GM15510 (cell line): ENCODE results near the gene UBA5.

ENCODE experiments used
- POLR2A ChIP-seq: IDR thresholded peaks from 3 replicates; pipeline ENCODE4 v1.6.1; 2011; ENCODE audit warnings: borderline replicate concordance; ENCODE audit not compliant: insufficient read length; ENCODE audit errors: extremely low read depth

UBA5 gene

DNA sequence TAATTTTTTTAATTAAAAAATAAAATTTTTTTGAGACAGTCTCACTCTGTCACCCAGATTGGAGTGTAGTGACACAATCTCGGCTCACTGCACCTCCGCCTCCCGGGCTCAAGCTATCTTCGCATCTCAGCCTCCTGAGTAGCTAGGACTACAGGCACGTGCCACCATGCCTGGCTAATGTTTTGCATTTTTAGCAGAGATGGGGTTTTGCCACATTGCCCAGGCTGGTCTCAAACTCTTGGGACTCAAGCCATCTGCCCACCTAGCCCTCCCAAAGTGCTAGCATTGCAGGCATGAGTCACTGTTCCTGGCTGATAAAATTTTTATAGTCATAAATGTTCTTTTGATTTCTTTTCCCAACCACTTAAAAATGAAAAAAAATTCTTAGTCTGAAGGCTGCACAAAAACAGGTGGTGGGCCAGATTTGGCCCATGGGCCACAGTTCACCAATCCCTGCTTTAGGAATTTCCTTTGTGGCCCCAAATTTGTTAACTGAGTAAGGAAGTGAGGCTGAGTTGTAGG is 9.2 kb downstream of the UBA5 start:
- TF ChIP-seq POLR2A, result no peak

DNA sequence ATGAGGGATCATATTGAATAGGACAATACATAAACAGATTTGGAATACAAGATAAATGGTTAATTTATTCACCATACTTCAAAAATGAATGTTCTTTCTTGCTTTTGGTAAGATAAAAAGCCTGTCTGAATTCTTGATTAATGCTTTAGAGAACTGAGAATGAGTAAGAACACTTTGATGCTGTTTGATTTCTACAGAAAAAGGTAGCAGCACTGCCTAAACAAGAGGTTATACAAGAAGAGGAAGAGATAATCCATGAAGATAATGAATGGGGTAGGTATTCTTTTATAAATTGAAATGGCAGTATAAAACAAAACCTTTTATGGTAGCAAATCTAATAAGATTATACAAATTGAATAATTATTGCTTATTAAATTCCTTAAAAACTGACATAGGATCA is 15.3 kb downstream of the UBA5 start:
- no peak for TF ChIP-seq POLR2A

DNA sequence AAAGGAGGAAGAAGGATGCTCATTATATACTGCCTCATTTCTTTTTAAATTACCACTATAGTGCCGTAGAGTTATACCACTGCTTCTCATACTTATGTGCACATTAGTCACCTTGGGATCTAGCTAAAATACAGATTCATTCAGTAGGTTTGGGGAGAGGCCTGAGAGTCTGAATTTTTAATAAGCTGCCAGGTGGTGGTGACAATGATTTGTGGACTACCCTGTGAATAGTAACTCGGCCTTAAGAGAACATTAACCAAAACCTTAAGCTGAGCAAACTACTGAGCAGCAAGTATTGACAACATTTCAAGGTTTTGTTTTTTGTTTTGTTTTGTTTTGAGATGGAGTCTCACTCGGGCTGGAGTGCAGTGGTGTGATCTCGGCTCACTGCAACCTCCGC is 19.8 kb downstream of the UBA5 start:
- no peak for TF ChIP-seq POLR2A

DNA sequence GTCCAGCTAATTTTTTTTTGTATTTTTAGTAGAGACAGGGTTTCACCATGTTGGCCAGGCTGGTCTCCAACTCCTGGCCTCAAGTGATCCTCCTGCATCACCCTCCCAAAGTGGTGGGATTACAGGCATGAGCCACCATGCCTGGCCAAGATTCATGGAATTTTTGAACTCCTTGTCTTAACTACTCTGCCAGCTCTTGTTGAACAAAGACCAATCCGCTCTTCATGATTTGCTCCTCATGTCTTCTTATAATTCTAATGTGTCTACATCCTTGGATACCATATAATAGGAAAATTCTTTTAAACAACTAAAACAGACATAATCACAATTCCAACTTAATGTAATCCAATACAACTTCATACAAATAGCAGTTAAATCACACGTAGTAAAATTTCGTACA is 21.3 kb downstream of the UBA5 start:
- TF ChIP-seq POLR2A, result no peak

DNA sequence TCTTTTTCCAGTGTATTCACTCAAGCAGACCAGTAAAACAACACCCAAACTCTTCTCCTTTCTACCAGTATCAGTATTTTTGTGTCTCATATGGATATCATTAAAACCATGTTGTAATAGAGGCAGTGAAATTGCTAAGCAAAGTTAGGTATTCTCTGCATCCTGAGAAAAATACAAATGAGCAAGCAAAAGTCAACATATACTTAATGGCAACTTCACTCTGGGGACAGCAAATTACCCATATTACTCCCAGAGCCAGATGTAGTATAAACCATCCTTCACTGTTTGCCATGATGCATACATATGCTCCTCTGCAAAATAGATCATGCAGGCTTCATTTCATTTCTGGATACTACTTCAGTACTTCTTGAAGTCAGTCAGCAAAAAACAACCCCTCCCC is 22.1 kb downstream of the UBA5 start:
- no peak for TF ChIP-seq POLR2A

DNA sequence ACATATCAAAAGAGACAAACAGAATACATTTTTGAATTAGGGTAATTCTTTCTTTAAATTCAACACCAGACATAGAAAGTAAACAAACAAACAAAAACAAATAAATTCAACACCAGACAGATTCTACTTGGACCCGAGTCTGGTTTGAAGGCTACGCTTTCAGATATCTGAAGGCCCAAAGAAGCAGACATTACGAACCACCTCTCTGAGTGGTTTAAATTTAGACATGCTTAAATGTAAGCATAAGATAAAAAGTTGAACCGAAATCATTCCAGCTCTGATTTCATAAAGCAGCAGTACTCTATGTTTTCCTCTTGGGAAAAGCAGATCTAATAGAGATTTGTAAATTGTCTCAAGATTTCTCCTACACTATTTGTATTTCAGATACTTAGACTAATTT is 29.9 kb downstream of the UBA5 start:
- TF ChIP-seq POLR2A, result no peak

DNA sequence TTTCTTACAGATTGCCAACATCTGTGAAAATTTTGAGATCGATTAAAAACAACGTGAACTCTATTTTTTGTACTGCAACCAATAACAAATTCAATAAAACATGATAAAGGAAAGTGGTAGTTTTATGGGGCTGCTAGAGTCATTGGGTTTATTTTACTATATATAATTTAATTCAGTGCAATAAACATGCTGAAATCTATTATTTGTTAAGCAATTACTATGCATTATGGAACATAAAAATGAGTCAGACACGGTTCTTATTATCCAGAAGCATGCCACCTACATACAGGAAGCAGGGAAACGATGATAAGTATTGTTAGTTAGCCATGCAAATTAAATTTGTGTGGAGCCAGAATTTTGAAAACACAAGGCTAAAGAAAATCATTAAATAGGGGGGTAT is 34.9 kb downstream of the UBA5 start:
- no peak for TF ChIP-seq POLR2A

DNA sequence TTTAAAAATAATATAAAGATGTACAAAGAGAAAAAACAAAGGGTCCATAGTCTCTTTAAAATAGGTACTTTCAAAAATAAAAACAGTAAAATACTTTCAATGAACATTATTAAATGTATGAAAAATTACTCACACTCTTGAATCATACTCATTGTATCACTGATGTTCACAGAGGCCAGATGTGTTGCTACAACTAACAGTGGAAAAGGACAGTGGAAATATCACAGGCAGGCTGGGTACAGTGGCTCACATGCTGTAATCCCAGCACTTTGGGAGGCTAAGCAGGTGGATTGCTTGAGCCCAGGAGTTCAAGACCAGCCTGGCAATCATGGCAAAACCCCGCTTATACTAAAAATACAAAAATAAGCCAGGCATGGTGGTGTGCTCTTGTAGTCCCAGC is 35.3 kb downstream of the UBA5 start:
- no peak for TF ChIP-seq POLR2A

DNA sequence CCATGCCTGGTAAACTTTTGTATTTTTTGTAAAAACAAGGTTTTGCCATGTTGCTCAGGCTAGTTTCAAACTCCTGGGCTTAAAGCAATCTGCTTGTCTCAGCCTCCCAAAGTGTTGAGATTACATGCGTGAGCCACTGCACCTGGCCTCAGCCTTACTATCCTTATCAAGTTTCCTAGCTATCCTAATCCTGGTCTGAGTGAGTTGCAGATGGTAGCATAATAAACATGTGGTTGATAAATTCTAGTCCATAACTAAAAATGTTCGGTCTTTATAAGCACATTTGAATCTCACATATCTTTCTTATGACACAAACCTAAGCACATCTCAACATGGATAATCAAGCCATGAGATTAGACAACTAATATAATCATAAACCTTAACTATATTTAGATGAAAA is 43.6 kb downstream of the UBA5 start:
- no peak for TF ChIP-seq POLR2A

DNA sequence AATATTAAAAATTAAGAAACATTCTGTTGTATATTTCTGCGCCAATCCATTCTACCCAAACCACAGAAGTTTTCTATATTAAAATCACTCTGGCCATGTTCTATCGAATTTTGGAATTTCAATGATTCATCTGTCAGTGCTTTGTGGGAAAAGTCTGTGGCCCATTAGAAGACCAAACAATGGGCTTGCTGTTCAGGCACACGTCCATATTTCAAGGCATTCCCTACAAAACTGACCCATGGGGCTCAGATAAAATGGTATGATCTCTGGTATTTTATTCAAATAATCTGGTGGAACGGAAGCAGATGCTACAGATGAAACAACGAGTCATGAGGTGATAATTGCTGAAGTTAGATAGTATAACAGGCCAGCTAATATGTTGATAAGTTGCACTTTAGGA is 49.6 kb downstream of the UBA5 start:
- no peak for TF ChIP-seq POLR2A

DNA sequence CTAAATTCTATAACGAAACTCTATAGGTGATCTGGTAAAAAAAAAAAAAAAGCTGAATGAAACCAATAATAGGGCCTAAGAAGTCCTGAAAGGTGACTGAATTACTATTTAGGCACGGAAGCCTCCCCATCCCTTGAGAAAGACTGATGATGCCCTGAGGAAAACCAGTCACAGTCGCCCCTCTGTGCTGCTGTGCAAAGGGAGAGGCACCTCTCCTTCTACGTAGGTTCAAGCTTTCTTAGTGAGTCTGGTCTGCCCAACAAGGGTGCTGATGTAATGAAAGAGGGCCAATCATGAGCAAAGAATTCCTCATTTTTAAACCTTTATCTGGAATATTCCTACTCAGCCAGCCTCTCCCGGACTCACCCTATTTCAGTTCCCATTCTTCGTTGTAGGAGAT is 50.2 kb downstream of the UBA5 start:
- TF ChIP-seq POLR2A, result no peak

DNA sequence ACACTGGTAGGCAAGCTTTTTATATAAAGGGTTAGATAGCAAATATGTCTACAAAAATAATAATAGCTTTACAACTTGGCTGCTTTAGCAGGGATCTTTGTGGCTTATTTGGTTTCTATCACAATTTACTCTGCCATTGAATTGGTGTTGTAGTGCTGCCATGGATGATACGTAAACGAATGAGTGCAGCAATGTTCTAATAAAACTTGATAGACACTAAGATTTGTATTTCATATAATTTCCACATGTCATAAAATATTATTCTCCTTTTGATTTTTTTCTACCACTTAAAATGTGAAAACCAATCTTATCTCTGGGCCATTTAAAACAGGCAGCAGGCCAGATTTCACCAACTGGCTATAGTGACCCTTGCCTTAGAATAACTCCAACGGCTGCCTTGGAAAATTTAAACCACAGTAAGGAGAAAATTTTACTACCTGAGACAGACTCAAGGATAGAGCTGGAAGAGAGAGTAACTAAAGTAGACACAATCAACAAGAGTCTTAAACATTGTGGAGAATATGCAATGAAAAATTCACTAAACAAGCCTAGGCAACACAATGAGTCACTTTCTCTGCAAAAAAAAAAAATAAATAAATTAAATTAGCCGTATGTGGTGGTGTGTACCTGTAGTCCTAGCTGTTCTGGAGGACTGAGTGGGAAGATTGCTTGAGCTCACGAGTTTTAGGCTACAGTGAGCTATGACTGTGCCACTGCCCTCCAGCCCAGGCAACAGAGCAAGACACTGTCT is 54.0 kb downstream of the UBA5 start:
- TF ChIP-seq POLR2A, result no peak

DNA sequence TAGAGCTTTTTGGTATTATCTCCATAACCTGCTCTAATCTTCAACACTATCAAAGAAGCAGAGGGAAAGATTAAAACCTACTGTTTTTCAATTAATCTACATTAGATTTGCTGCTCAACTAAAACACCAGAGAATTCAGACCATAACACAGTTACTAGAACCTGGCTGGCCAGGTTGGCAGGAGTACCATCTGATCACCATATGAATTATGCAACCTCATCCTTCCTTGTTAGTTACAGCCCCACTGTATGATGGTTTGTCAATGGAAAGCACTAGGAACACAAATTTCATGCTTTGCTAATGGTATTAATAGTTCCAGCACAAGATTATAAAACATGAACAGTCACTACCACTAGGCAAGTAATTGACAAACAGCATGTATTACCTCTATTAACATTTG is 56.2 kb downstream of the UBA5 start:
- TF ChIP-seq POLR2A, result no peak

DNA sequence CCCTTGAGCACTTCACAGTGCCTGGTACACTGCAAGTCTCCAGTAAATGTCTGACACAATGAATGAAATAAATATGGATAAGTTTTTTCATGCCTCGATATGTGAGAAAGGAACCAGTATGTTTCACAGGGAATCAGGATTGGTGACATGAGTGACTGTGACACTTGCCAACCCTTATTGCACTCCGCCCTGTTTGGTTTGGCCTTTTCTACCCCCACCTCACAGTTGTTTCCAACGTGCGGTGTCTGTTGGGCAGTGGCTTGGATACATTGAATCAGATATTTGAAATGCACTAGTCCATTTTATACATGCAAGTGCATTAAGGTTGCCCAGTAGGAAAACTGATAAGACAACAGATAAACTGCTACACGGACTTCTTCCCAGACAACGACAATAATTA is 60.1 kb downstream of the UBA5 start:
- TF ChIP-seq POLR2A, result no peak

DNA sequence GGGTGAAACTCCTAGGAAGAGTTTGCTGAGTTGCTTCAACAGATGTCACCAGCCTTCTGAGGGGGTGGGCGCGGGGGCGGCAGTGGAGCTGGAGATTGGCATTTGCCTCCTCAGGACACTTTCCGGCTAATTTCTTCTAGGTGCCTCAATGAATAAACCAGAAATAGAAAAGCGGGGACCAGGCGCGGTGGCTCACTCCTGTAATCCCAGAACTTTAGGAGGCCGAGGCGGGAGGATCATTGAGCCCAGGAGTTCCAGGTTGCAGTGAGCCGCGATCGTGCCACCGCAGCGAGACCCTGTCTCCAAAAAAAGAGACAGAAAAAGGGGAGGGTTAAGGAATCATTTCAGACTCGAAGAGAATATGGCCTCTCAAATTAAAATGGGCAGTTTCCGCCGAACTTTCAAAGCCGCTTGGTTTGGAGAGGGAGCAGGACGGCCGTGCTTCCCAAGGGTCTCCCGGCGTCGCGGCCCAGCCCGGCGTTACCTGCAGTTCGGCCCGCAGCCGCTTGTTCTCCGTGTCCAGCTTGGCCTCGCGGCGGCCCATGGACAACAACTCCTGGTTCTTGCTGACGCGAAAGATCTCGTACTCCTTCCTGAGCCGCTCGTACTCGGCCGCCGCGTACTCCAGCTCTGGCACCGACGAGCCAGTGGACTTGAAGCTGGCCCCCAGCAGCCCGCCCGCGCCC is 61.5 kb downstream of the UBA5 start:
- no peak for TF ChIP-seq POLR2A
